Heart right ventricle (tissue), 16 donors: ENCODE data around the gene TAF11L8. TPM values are rescaled to one million over a fixed set of nuclear protein-coding genes. Genes with fewer than 3 reads are reported as not detected.
"Not testable (repeated sequence)": the region's sequence is repeated elsewhere in the genome, so short reads cannot be mapped to it uniquely, and the experiment has no call there.

Experiments
- ATAC-seq, 8 donors: fragments of 200-7000 bp; cut with Tn5 transposase; one replicate each; pipeline ENCODE4 v1.9.1; 2020; ENCODE audit warnings: mild to moderate bottlenecking in 8 of 8, moderate library complexity in 8 of 8, moderate number of reproducible peaks in 1 of 8
- DNase-seq, 2 donors: peaks; one replicate each; pipeline ENCODE4 v3.0.0-alpha.2; 2020
- H3K27ac ChIP-seq, 10 donors: fragments of 200-600 bp; sonication (generic) in 2 of 10; one replicate each; pipeline versions ENCODE4 v1.5.0 to v1.8.0; 2020 to 2022; ENCODE audit warnings: mild to moderate bottlenecking in 3 of 10
- H3K27me3 ChIP-seq, 7 donors: fragments of 200-600 bp; one replicate each; pipeline ENCODE4 v1.8.0; 2021 to 2022; ENCODE audit warnings: mild to moderate bottlenecking in 2 of 7
- H3K36me3 ChIP-seq, 9 donors: fragments of 200-600 bp; sonication (generic) in 1 of 9; one replicate each; pipeline versions ENCODE4 v1.5.0 to v1.8.0; 2020 to 2022; ENCODE audit warnings: mild to moderate bottlenecking in 2 of 9
- H3K4me1 ChIP-seq, 9 donors: fragments of 200-600 bp; sonication (generic) in 1 of 9; one replicate each; pipeline versions ENCODE4 v1.5.0 to v1.8.0; 2020 to 2022; ENCODE audit warnings: mild to moderate bottlenecking in 4 of 9
- H3K4me3 ChIP-seq, 10 donors: fragments of 200-600 bp; sonication (generic) in 2 of 10; one replicate each; pipeline versions ENCODE4 v1.5.0 to v1.8.0; 2020 to 2022; ENCODE audit warnings: mild to moderate bottlenecking in 7 of 10, moderate library complexity in 2 of 10
- H3K9me3 ChIP-seq, 11 donors: fragments of 200-600 bp in 10 of 11; sonication (generic) in 2 of 11; one replicate each; pipeline versions ENCODE4 v1.5.0 to v1.8.0; 2013 to 2022; ENCODE audit warnings: mild to moderate bottlenecking in 2 of 11, control low read depth in 1 of 11, moderate library complexity in 1 of 11
- WGBS, 2 donors: extraction: QIAGEN DNeasy Blood & Tissue Kit; methylation state at CpG; one replicate each; pipeline ENCODE4 v1.1.7; 2013; ENCODE audit warnings: inconsistent platforms in 1 of 2; 5-methylcytosine and 5-hydroxymethylcytosine counted together
- intact Hi-C, 10 donors: fragments of 100-400 bp; cut with DNase I; formaldehyde crosslinking; loops; one replicate each; pipeline versions ENCODE4 v1.11.1 to v1.14.2; 2022
- polyA plus RNA-seq, 2 donors: library from polyadenylated mRNA; stranded (reverse); fragments of 200-250 nt; gene quantifications; one replicate each; pipeline ENCODE4 v1.2.3, GENCODE V29; 2013
- total RNA-seq, 10 donors: library from RNA; stranded (reverse); fragmentation: NEBNext Ultra II Directional in 3 of 10; extraction: Animal tissue kit (Norgen Biotek cat#: 25700) in 3 of 10; gene quantifications; one replicate each; pipeline versions ENCODE4 v1.2.1 to v1.2.4, GENCODE V29; 2021 to 2023
- TF ChIP-seq, protein P1 (sequence below), 9 donors: fragments of 200-600 bp; sonication (generic) in 2 of 9; IDR thresholded peaks; one replicate each; pipeline versions ENCODE4 v1.5.0 to v1.8.0; 2021 to 2022; ENCODE audit warnings: antibody characterized with exemption in 9 of 9, mild to moderate bottlenecking in 5 of 9, moderate library complexity in 1 of 9
- donor health status: Arrhythmogenic right ventricular cardiomyopathy.
- donor health status: ischemic (EF 13 %, LVEDD 7.1; RV severe dilation, severe dysfunction).
- donor health status: healthy with polysubstance abuse.
- donor health status: DM: no; HTN: yes; CAD: no.
- donor health status: DM: no; HTN: no; CAD: no.
- donor health status: ischemic (EF 25% LVEDD 6.9; RV normal size, moderate dysfunction).
- donor health status: ischemic (EF 25% LVEDD 5.7; RV mildly dilated, moderate dysfunction).
- donor health status: healthy.
- donor health status: DM: yes; HTN: yes; CAD: no.
- donor health status: Ischemic cardiomyopathy.
- donor health status: ischemic (EF 35%, LVEDD 5.7; RV mildly dilated, moderate dysfunction).
- donor health status: nonischemic (EF 11% LVEDD 7.7; RV severe dilation, severe dysfunction).
- donor health status: DM: yes; HTN: yes; CAD: no.
- donor health status: PGD.
- donor health status: ischemic (EF 29% LVEDD 5.4; RV normal size, mild dysfunction).
- donor health status: nonischemic (EF 23%, LVEDD 6.1; RV moderate dilation, normal function).

Gene TAF11L8
- total and polyA plus RNA-seq, 12 donors: not detected

GRCh38 chr5:17619354-17619753 lies 28.6 kb upstream of the TAF11L8 start:
- peaks cover 0 to 4% (median 0%) of the 10 kb centered on the region in 7 donors for H3K27me3 ChIP-seq
- H3K36me3 ChIP-seq: no peaks in the 10 kb centered on the region
- no peak overlapping the region for H3K4me3 ChIP-seq
- peaks cover 0 to 4% (median 0%) of the 10 kb centered on the region in 11 donors for H3K9me3 ChIP-seq
- intact Hi-C loops: no loop called here
- no peaks in the 10 kb centered on the region for H3K4me1 ChIP-seq
- DNase-seq (no peak), ATAC-seq (no peak)
- TF ChIP-seq, protein P1, sequence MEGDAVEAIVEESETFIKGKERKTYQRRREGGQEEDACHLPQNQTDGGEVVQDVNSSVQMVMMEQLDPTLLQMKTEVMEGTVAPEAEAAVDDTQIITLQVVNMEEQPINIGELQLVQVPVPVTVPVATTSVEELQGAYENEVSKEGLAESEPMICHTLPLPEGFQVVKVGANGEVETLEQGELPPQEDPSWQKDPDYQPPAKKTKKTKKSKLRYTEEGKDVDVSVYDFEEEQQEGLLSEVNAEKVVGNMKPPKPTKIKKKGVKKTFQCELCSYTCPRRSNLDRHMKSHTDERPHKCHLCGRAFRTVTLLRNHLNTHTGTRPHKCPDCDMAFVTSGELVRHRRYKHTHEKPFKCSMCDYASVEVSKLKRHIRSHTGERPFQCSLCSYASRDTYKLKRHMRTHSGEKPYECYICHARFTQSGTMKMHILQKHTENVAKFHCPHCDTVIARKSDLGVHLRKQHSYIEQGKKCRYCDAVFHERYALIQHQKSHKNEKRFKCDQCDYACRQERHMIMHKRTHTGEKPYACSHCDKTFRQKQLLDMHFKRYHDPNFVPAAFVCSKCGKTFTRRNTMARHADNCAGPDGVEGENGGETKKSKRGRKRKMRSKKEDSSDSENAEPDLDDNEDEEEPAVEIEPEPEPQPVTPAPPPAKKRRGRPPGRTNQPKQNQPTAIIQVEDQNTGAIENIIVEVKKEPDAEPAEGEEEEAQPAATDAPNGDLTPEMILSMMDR (IDR thresholded peaks at IDR 0.05): no peak
- no peak overlapping the region for H3K27ac ChIP-seq
- WGBS, 2 donors: 85 to 92% methylated on average over 3 of the region's 3 CpGs

- no peak for DNase-seq
- H3K27me3 ChIP-seq: no peaks in the 10 kb centered on the region
- H3K27ac ChIP-seq: no peak overlapping the region
- H3K4me1 ChIP-seq: no peaks in the 10 kb centered on the region
- H3K36me3 ChIP-seq: no peaks in the 10 kb centered on the region
- 85 to 86% methylated on average over 17 of the region's 17 CpGs for WGBS, 2 donors
- TF ChIP-seq, protein P1 (IDR thresholded peaks at IDR 0.05): no peak
- no peak overlapping the region for H3K4me3 ChIP-seq
- ATAC-seq: no peak
- H3K9me3 ChIP-seq: no peaks in the 10 kb centered on the region
- intact Hi-C loops: no loop called here
Measured at GRCh38 chr5:17614872-17615605, 24.3 kb upstream of the TAF11L8 start.

DNA sequence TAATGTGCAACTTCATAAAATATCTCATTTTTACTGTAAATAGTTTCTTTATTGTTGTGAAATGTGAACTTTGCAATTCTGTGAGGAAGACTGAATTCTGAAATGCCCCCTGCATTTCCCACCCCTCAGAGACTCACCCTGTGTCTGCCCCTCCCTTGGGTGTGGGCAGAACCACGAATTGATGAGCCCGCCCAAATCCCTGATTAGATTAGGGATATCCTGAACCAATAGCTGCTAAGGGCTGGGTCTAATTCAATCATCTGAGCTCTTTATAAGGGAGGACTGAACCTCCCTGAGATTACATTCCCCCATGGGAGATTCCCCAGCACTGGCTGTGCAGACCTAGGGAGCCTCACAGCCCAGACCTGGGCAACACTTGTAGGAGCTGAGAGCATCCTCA lies 19.3 kb upstream of the TAF11L8 start, which contains the start of gene TAF11L12:
TSS of gene TAF11L12 (plus strand) at position 301 of the 400 bp plus-strand sequence.
- H3K27ac ChIP-seq, H3K27me3 ChIP-seq, H3K4me1 ChIP-seq, H3K4me3 ChIP-seq, DNase-seq, ATAC-seq, intact Hi-C loops, H3K9me3 ChIP-seq, H3K36me3 ChIP-seq: not testable (repeated sequence)
- WGBS, 2 donors: 57 to 63% methylated on average over 2 of the region's 2 CpGs

DNA sequence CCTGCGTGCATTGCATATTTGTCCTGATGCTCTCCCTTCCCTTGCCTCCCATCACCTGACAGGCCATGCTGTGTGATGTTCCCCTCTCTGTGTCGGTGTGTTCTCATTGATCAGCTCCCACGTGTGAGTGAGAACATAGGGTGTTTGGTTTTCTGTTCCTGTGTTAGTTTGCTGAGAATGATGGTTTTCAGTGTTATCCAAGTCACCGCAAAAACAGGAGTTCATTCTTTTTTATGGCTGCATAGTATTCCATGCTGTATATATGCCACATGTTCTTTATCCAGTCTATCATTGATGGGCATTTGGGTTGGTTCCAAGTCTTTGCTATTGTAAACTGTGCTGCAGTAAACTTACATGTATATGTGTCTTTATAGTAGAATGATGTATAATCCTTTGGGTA lies 16.7 kb upstream of the TAF11L8 start:
- intact Hi-C loops, DNase-seq, H3K4me1 ChIP-seq, H3K27me3 ChIP-seq, H3K4me3 ChIP-seq, H3K9me3 ChIP-seq, H3K27ac ChIP-seq, ATAC-seq, H3K36me3 ChIP-seq: not testable (repeated sequence)
- 78 to 85% methylated on average over 4 of the region's 4 CpGs for WGBS, 2 donors

DNA sequence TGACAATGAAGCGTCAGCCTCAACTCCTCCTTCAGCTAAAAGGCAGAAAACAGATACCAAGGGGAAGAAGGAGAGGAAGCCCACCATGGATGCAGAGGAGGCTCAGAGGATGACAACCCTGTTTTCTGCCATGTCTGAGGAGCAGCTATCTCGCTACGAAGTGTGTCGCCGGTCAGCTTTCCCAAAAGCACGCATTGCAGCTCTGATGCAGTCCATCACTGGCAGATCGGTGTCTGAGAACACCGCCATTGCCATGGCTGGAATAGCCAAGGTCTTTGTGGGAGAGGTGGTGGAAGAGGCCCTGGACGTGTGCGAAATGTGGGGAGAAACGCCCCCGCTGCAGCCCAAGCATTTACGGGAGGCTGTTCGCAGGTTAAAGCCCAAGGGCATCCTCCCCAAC lies 14.2 kb upstream of the TAF11L8 start:
- TF ChIP-seq, protein P1 (IDR thresholded peaks at IDR 0.05): no peak

DNA sequence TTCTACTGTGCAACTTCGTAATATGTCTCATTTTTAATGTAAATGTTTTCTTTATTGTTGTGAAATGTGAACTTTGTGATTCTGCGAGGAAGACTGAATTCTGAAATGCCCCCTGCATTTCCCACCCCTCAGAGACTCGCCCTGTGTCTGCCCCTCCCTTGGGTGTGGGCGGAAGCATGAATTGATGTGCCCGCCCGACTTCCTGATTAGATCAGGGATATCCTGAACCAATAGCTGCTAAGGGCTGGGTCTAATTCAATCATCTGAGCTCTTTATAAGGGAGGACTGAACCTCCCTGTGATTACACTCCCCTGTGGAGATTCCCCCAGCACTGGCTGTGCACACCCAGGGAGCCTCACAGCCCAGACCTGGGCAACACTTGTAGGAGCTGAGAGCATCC lies 13.1 kb upstream of the TAF11L8 start, which contains the start of gene TAF11L11:
TSS of gene TAF11L11 (plus strand) at position 304 of the 400 bp plus-strand sequence.
- H3K4me1 ChIP-seq, intact Hi-C loops, DNase-seq, H3K27me3 ChIP-seq, H3K36me3 ChIP-seq, H3K9me3 ChIP-seq, H3K27ac ChIP-seq, H3K4me3 ChIP-seq, ATAC-seq: not testable (repeated sequence)
- 60 to 71% methylated on average over 6 of the region's 6 CpGs for WGBS, 2 donors

More for the DNA sequence above, 14.2 kb upstream of the TAF11L8 start:
- no peak for DNase-seq
- intact Hi-C loops: no loop called here
- no peak overlapping the region for H3K4me3 ChIP-seq
- no peak overlapping the region for H3K27ac ChIP-seq
- H3K36me3 ChIP-seq: no peaks in the 10 kb centered on the region
- 89 to 91% methylated on average over 14 of the region's 14 CpGs for WGBS, 2 donors
- no peak for ATAC-seq
- peaks cover 0 to 7% (median 0%) of the 10 kb centered on the region in 11 donors for H3K9me3 ChIP-seq
- no peaks in the 10 kb centered on the region for H3K4me1 ChIP-seq
- H3K27me3 ChIP-seq: no peaks in the 10 kb centered on the region

DNA sequence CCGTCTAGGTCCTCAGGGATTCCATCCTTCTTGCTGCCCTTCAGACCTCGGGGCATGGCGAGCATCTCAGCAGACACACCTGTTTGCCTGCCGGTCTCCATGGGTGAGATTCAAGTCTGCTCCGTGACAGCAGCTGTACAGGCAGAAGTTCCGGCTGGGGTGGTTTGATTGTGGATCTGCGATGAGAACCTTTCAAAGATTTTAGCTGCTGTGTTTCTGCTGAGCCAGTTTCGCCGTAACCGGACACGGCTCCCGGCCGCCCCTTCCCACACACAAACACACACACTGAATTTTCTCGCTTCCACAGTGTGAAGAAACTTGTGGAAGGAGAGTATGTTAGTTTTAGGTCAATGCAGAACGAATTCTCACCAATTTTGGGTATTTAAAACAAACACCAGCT lies 7.0 kb upstream of the TAF11L8 start, which contains the start of gene TAF11L10:
TSS of gene TAF11L10 (minus strand) at position 101 of the 400 bp plus-strand sequence.
- H3K4me3 ChIP-seq, DNase-seq, H3K9me3 ChIP-seq, ATAC-seq, H3K27me3 ChIP-seq, intact Hi-C loops, H3K27ac ChIP-seq, H3K36me3 ChIP-seq, H3K4me1 ChIP-seq: not testable (repeated sequence)
- WGBS, 2 donors: no CpG with 5 or more reads among the region's 15 CpGs

GRCh38 chr5:17594255-17594654 lies 3.5 kb upstream of the TAF11L8 start, which contains the start of gene TAF11L9:
TAF11L9 (minus strand) TSS chr5:17594394.
- H3K9me3 ChIP-seq, H3K27me3 ChIP-seq, H3K4me3 ChIP-seq, DNase-seq, ATAC-seq, H3K36me3 ChIP-seq, intact Hi-C loops, H3K27ac ChIP-seq, H3K4me1 ChIP-seq: not testable (repeated sequence)
- WGBS, 2 donors: 89 to 94% methylated on average over 6 to 10 of the region's 15 CpGs
